ENCODE data around the gene GRM7.

The GRM7 gene

DNA sequence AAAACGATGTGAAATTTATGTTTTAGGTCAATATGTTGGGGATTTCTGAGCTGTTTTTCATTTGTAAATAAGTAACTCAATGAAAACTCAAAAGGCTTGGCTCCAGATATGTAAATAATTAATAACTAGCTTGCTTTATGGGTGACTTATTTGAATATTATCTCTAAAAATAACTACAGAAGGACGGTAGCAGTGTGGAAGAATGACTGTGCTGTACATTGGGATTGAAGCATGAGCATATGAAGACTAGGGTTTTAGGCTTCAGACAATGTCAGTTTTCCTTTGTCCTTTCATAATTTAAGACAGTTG, 343.9 kb downstream of the GRM7 start:
- DNase-seq (ENCODE audit: insufficient read length, low spot score): no peak
- no peak for FAIRE-seq
- TF ChIP-seq POLR2A (IDR thresholded peaks at IDR 0.05; ENCODE audit: low read depth, low read length): no peak

DNA sequence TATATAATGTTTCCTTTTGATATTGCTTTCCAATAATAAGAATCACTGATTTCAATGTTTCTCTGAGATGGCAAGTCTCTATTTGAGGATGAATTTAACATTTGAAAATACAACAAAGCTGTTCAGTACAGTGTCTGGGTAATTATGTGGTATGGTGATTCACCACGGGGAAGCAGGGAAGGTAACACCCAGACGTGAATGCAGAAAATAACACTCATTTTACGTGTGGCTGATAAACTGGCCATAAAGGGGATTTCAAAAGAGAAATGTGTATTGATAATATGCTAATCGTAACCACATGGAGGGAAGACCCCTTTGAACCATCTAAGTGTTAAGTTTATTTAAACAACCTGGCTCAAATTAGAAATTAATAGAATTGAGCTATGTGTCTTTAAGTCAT, 344.6 kb downstream of the GRM7 start:
- no peak for DNase-seq (ENCODE audit: insufficient read length, low spot score)
- TF ChIP-seq POLR2A (IDR thresholded peaks at IDR 0.05; ENCODE audit: low read depth, low read length): no peak
- no peak for FAIRE-seq

DNA sequence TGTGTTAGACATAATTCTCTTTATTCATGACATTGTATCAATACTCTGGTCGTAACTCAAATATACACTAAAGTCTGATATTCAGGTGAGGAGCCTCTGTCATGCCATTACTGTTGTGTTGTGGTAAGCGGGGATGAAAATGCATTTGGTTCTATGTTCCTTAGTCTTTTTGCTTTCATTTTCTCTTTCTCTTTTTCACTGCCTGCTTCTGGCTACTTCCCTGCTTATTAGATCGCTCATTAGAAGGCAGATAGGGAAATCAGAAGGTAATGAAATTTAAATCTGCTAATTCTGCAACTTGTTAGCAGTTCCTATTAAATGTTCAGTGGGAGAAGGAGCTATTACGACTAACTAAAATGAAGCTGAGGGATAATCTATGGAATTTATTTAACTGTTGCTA, 345.0 kb downstream of the GRM7 start:
- TF ChIP-seq POLR2A (IDR thresholded peaks at IDR 0.05; ENCODE audit: low read depth, low read length): no peak
- FAIRE-seq (no peak), DNase-seq (ENCODE audit: insufficient read length, low spot score) (no peak)

DNA sequence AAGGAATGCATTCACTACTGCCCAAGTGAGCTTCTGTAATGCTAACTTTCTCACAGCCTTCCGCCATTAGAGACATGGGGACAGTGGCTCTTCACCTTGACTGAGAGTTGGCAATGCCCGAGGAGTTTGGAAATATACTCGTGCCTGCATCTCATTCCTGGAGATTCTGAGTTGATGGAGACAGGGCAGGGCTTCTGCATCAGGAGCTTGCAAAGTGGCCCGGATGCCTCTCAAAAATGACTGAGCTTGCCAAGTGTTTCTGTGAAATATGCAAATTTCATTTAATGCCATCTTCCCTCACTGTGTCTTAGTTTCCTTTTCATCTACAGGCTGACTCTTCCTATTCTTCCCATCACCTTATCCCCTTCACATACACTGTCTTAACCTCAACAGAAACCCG, 346.2 kb downstream of the GRM7 start:
- no peak for TF ChIP-seq POLR2A (IDR thresholded peaks at IDR 0.05; ENCODE audit: low read depth, low read length)
- DNase-seq (ENCODE audit: insufficient read length, low spot score) (no peak), FAIRE-seq (no peak)

DNA sequence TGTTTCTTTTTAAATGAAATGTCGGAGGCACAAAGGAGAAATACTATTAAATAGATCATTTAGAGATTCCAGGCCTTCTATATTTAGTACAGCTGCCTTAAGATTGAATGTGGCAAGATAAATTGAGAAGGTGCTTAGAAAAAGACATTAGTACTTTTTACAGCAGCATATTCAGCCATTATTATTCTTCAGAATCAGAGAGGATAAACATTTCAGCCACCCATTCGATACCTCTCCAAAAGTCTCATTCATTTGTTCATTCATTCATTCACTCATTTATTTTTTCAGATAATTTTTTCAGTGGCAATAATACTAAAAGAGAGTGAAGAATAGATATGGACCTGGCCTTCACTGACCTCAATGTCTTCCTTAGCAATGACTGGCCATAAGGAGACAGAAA, 347.0 kb downstream of the GRM7 start:
- DNase-seq (ENCODE audit: insufficient read length, low spot score) (no peak), FAIRE-seq (no peak)
- TF ChIP-seq POLR2A (IDR thresholded peaks at IDR 0.05; ENCODE audit: low read depth, low read length): no peak

DNA sequence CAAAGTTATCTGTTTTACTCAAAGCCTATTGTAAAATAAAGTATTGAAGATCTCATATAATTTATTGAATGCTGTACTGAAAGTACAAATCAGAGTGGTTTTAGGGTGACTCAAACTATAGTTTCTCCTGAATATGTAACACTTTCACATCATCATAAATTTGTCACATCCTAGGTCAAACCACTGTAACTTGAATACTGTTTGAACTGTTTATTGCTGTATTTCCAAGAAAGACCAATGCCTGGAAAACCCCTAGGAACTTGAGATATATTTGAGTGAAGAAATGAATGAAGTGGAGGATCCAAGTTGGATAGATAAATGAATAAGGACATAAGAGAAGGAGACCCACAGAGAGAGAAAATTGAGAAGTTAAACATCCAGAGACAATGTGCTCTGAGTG, 348.2 kb downstream of the GRM7 start:
- FAIRE-seq (no peak), DNase-seq (ENCODE audit: insufficient read length, low spot score) (no peak)
- TF ChIP-seq POLR2A (IDR thresholded peaks at IDR 0.05; ENCODE audit: low read depth, low read length): no peak

DNA sequence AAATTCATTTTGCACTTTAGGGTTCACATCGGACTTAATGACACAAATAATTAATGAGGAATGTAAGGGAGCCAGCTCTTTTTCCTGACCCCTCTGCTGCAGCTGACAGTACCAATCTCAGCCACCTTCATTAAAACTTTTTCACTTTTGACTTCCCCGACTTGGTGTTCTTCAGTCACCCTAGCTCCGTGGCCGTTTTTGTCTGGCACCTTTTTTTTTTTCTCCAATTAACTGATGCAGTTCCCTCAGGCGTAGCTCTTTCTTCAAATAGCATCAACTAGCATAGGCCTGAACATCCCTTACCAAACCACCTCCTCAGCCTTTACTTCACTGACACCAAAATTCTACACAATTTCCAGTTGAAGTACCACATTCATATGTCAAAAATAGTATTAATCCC, 350.8 kb downstream of the GRM7 start:
- no peak for FAIRE-seq

DNA sequence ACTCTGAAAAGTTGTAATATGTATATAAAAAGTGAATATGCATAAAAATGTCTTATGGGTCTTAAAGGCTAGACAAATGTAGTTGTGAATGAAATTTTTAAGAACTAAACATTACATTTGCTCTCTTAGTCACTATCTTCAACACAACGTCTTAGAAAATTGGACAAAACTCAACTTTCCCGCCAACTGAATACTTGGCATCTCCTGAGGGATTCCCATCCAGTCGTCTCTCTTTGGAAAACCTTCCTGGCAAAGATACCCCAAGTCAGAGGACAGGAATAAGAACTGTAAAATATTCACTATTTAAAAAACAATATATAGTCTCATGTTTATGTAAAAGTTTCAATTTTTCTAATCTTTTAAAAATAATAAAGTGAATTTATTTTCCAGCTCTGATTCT, 354.8 kb downstream of the GRM7 start:
- FAIRE-seq: no peak
- TF ChIP-seq POLR2A (IDR thresholded peaks at IDR 0.05; ENCODE audit: low read depth, low read length): no peak

More for the DNA sequence above, 350.8 kb downstream of the GRM7 start:
- no peak for TF ChIP-seq POLR2A (IDR thresholded peaks at IDR 0.05; ENCODE audit: low read depth, low read length)
- no peak for DNase-seq (ENCODE audit: insufficient read length, low spot score)

DNA sequence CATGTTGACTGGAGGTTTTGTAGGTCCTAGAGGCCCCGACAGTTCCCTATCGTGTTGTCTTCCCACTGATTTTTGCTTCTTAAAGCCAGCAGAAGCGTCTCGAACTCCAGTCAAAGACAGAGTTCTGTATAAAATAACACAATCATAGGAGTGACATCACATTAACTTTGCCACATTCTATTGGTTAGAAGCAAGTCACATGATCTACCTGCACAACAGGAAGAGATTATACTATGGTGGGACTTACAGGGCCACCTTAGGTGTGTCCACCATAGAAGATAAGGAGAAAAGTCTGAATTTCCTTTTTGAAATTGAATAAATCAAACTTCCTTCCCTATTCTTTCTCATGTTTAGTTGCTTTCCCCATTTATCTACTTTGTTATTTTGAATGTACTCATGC, 365.5 kb downstream of the GRM7 start:
- DNase-seq (ENCODE audit: insufficient read length, low spot score) (no peak), FAIRE-seq (no peak)
- TF ChIP-seq POLR2A (IDR thresholded peaks at IDR 0.05; ENCODE audit: low read depth, low read length): no peak

More for the DNA sequence above, 354.8 kb downstream of the GRM7 start:
- DNase-seq (ENCODE audit: insufficient read length, low spot score): no peak

DNA sequence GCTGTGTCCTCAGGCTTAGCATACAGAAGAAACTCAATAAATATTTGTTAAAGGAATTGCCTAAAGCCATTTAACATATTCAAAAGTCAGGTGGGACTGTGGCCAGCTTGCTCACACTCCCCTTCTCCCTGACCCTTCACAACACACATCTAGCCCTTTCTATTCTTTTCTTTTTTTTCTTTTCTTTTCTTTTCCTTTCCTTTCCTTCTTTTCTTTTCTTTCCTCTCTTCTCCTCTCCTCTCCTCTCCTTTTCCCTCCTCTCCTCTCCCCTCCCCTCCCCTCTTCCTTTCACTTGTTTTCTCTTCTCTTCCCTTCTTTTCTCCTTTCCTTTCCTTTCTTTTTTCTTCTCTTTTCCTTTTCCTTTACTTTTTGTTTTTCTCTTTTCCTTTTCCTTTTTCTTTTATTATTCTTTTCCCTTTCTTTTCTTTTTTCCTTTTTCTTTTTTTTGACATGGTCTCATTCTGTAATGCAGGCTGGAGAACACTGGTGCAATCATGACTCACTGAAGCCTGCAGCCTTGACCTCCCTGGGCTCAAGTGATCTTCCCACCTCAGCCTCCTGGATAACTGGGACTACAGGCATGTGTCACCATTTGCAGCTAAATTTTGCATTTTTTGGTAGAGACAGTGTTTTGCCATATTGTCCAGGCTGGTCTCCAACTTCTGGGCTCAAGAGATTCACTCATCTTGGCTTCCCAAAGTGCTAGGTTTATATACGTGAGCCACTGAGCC, 377.8 kb downstream of the GRM7 start:
- FAIRE-seq (no peak), DNase-seq (ENCODE audit: insufficient read length, low spot score) (no peak)
- TF ChIP-seq POLR2A (IDR thresholded peaks at IDR 0.05; ENCODE audit: low read depth, low read length): no peak

DNA sequence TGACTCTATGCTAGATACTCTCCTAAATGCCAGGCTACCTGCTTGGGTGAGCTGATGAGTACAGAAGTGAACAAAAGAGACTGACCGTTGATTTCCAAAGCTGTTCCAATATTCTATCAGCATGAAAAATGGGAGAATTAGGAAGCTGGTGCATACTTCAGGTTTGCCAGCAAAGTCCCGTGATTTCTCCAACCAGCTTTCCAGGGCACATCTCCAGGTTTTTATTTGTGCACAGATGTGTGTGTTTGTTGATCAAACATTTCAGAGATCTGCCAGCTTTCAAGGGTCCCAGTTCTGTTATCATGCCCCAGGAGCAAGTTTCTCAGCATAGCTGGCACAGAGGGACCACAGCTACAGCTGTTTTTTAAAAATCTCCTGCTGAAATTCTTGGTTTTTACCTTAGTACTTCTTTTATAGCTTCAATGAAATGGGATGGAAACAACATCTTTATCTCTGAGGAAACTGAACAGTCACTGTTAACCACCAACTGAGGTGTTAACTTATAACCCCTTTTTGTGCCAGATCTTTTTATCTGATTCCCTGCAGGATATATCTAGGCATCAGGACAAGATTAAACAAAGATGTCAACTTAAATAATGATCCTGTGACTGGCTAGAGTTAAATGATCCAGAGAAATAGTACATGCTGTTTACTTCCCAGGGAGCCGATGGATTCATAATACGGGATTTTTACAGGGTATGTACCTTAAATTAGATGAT, 380.8 kb downstream of the GRM7 start:
- no peak for TF ChIP-seq POLR2A (IDR thresholded peaks at IDR 0.05; ENCODE audit: low read depth, low read length)
- no peak for DNase-seq (ENCODE audit: insufficient read length, low spot score)
- FAIRE-seq: no peak

DNA sequence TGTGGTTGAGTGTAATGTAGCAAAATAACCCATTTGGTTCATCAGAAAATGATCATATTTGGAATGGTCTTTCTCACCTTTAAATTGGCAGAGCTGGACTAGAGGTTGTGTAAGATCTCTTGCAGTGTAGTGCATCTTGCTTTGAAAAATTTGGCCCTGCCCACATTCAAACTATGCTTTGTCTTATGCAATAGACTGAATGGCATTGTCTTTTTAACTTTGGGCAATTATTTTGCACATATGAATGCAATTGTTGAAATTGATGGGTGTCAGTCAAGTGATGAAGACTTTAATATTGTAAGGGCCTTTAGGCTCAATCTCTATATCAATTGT, 381.4 kb downstream of the GRM7 start:
- no peak for TF ChIP-seq POLR2A (IDR thresholded peaks at IDR 0.05; ENCODE audit: low read depth, low read length)
- no peak for DNase-seq (ENCODE audit: insufficient read length, low spot score)
- no peak for FAIRE-seq

DNA sequence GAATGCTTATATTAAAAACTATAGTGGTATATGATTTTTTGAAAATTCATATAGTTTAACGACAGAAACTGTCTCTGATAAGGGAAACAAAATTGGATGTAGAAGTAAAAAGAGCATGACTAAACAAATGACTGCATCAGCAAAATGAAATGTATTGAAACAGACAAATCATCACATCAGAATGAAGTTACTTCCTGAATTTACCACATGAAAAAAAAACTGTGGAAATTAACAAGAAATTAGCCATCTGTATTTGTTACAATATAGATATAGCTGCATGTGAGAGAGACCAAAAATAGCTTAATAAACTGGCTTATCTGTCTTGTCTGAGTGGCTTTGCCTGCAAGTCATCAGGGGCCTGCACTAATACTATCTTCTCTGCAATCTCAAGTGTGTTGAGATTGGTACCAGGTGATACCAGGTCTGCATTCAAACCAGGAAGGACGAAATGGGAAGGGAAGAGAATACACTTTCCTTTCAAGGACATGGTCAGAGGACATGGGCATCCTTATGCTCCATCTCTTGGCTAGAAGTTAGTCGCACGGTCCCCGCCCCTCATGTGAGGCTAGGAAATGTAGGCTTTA, 388.7 kb downstream of the GRM7 start:
- DNase-seq (ENCODE audit: insufficient read length, low spot score) (no peak), FAIRE-seq (no peak)
- TF ChIP-seq POLR2A (IDR thresholded peaks at IDR 0.05; ENCODE audit: low read depth, low read length): no peak

DNA sequence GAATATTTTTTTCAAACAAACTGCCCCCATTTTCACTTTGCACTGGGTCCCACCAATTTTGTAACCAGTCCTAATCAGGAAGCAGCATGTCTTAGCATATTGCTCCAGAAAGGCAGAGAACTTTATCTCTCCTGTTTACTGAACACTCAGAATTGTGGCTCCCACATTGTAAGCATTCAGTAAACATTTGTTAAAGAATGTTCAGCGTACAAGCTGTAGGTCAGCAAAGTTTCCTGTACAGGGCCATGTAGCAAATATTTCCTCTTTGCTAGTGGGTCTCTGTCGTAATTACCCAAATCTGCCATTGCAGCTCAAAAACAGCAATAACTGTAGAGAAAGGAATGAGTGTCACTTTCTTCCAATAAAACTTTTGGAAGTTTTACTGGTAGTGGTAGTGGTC, 393.3 kb downstream of the GRM7 start:
- no peak for FAIRE-seq
- no peak for TF ChIP-seq POLR2A (IDR thresholded peaks at IDR 0.05; ENCODE audit: low read depth, low read length)
- no peak for DNase-seq (ENCODE audit: insufficient read length, low spot score)

DNA sequence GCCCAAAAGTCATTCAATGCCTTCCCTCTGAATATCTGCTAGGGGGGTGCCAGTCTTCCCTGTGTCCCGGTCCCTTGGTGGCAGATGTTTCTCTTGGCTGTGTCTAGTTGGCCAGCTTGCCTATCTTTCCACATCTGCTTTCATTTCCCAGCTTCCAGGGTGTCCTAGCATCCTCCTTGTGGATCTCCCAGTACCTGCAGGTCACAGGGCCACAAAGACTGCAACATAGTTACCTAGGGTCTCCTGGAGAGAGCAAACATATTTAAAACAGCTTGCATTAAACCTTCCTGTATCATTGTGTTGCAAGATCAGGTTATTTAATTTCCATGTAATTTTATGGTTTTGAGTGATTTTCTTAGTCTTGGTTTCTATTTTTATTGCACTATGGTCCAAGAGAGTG, 400.1 kb downstream of the GRM7 start:
- FAIRE-seq (no peak), DNase-seq (ENCODE audit: insufficient read length, low spot score) (no peak)
- TF ChIP-seq POLR2A (IDR thresholded peaks at IDR 0.05; ENCODE audit: low read depth, low read length): no peak
